ENCODE data around the gene ZBTB21. TPM values are rescaled to one million over a fixed set of nuclear protein-coding genes. Genes with fewer than 3 reads are reported as not detected.

The ZBTB21 gene
- total and polyA plus RNA-seq, 9 of the 15 experiments (the other 6 are each of a cell fraction or from before 2014, with no cell fraction given): 2.2 to 15.2 (median 8.7) TPM

GRCh38 chr21:41942457-41942856 is 67.7 kb downstream of the ZBTB21 start (continued):
- TF ChIP-seq ZNF696 (CRISPR knock-in tag; conservative IDR thresholded peaks at IDR 0.05): no peak

GRCh38 chr21:41941941-41942340 is 68.2 kb downstream of the ZBTB21 start:
- Histone ChIP-seq H4K20me1 (replicated peaks; ENCODE audit: control insufficient read depth, insufficient read depth, low read length) (no peaks in the 10 kb centered on the region; the same call in 1 of the 2 replicates), H3K4me1 (replicated peaks in 1 of 2; ENCODE audit: control insufficient read depth in 2 of 2, insufficient read depth in 2 of 2, low read length in 2 of 2) (no peaks in the 10 kb centered on the region), H3K27me3 (ENCODE audit: control insufficient read depth in 2 of 2, insufficient read depth in 2 of 2, low read length in 2 of 2) (no peaks in the 10 kb centered on the region; a peak in 1 of 5 replicates), H3K4me2 (ENCODE audit: insufficient read depth, low read length) (no peak overlapping the region), H2AFZ (ENCODE audit: low read depth, low read length) (no peak overlapping the region), H3K27ac (ENCODE audit: extremely low read depth, low read depth, low read length) (no peak overlapping the region), H3K9me3 (replicated peaks; ENCODE audit: control insufficient read depth, insufficient read depth, low read depth, low read length) (no peaks in the 10 kb centered on the region), H3K4me3 (no peak overlapping the region), H3K79me2 (ENCODE audit: control insufficient read depth, insufficient read depth, low read length) (peaks cover 5% of the 10 kb centered on the region; the same call in 1 of the 3 replicates), H3K9me1 (ENCODE audit: control insufficient read depth, insufficient read depth, low read length) (no peaks in the 10 kb centered on the region), H3K9ac (ENCODE audit: insufficient read depth in 1 of 2, low read depth in 2 of 2, low read length in 2 of 2) (no peak overlapping the region), H3K36me3 (ENCODE audit: control insufficient read depth, insufficient read depth, low read length) (peaks cover 5% of the 10 kb centered on the region; the same call in 1 of the 3 replicates)
- FAIRE-seq (no peak), ATAC-seq (no peak), DNase-seq (ENCODE audit: extremely low read depth in 1 of 4, low spot score in 3 of 4) (no peak)
- 86% methylated on average over 12 of the region's 12 CpGs for WGBS (ENCODE audit: insufficient coverage, low coverage, missing lambda C conversion rate)
- in situ Hi-C loops (cut with MboI): no loop called here
- CTCF ChIA-PET (ENCODE audit: low intra/inter-chr PET ratio): no interaction called here
- intact Hi-C loops (cut with micrococcal nuclease): no loop called here
- POLR2A ChIA-PET: interaction anchor here (0.8 kb wide), 1 partner anchor 8 kb away, joined by 3 read pairs; no protein-coding TSS in a partner anchor
- BruUV-seq (replicated peaks): no TSS peak
- TF ChIP-seq CREB3 (tag; conservative IDR thresholded peaks at IDR 0.05; ENCODE audit: low read depth): no peak
- no peak for TF ChIP-seq FIP1L1 (IDR thresholded peaks at IDR 0.05; ENCODE audit: low read depth, low read length, poor library complexity, severe bottlenecking)
- no peak for TF ChIP-seq PHB2 (IDR thresholded peaks at IDR 0.05; ENCODE audit: low read depth)

Measured in K562 (cell line).